PC-3 (cell line): Measurements from ENCODE around the gene FOXJ3. TPM values are rescaled to one million over a fixed set of nuclear protein-coding genes. Genes with fewer than 3 reads are reported as not detected.

Experiments used
- ATAC-seq: fragments of 200-7000 bp; cut with Tn5 transposase; 2 replicates; pipeline ENCODE4 v1.9.1; 2020; ENCODE audit warnings: mild to moderate bottlenecking, moderate library complexity
- BruUV-seq: library from RNA; stranded (reverse); fragments of 400-500 nt; replicated peaks from 2 replicates; lab custom pipeline; 2021; lab: Mats Ljungman, UMichigan
- CTCF ChIA-PET: fragments of 300-600 bp; sonication (Branson Sonifier 250); formaldehyde crosslinking; loops from one replicate; lab custom pipeline; 2022; ENCODE audit warnings: antibody characterized with exemption; lab: Charles Lee
- POLR2A ChIA-PET: fragments of 300-600 bp; sonication (Branson Sonifier 250); formaldehyde crosslinking; loops from one replicate; lab custom pipeline; 2022; ENCODE audit warnings: antibody characterized with exemption; ENCODE audit not compliant: unreplicated experiment; lab: Charles Lee
- DNase-seq: peaks from one replicate; pipeline ENCODE4 v3.0.0-alpha.2; 2015
- H2AFZ ChIP-seq: fragments of 300-600 bp; sonication (generic); 2 replicates; pipeline ENCODE4 v1.6.0; 2016; ENCODE audit warnings: antibody characterized with exemption, low read length
- H3F3A ChIP-seq: fragments of 300-600 bp; sonication (generic); one replicate; pipeline ENCODE4 v1.6.0; 2017; ENCODE audit warnings: antibody characterized with exemption, low read length, control low read depth, mild to moderate bottlenecking; ENCODE audit not compliant: unreplicated experiment
- H3K27ac ChIP-seq: fragments of 300-600 bp; sonication (generic); 2 replicates; pipeline ENCODE4 v1.5.1; 2016; ENCODE audit warnings: mild to moderate bottlenecking, low read length
- H3K27me3 ChIP-seq: fragments of 300-600 bp; sonication (generic); 2 replicates; pipeline ENCODE4 v1.6.1; 2016; ENCODE audit warnings: low read length, mixed read lengths
- H3K36me3 ChIP-seq: fragments of 300-600 bp; sonication (generic); 2 replicates; pipeline ENCODE4 v1.6.1; 2016; ENCODE audit warnings: low read depth, mixed run types, low read length, mixed read lengths
- H3K4me1 ChIP-seq: fragments of 300-600 bp; sonication (generic); 2 replicates; pipeline ENCODE4 v1.5.1; 2016; ENCODE audit warnings: low read length; ENCODE audit not compliant: insufficient read depth
- H3K4me2 ChIP-seq: fragments of 300-600 bp; sonication (generic); 2 replicates; pipeline ENCODE4 v1.6.0; 2016; ENCODE audit warnings: low read length
- H3K4me3 ChIP-seq: fragments of 300-600 bp; sonication (generic); 2 replicates; pipeline ENCODE4 v1.5.1; 2016; ENCODE audit warnings: mild to moderate bottlenecking, low read length, mixed read lengths
- H3K79me2 ChIP-seq: fragments of 300-600 bp; sonication (generic); 2 replicates; pipeline ENCODE4 v1.6.1; 2017; ENCODE audit warnings: low read length, mixed read lengths
- H3K9ac ChIP-seq: fragments of 300-600 bp; sonication (generic); 2 replicates; pipeline ENCODE4 v1.6.0; 2016; ENCODE audit warnings: mild to moderate bottlenecking, low read length
- H3K9me2 ChIP-seq: fragments of 300-600 bp; sonication (generic); replicated peaks from 2 replicates; pipeline ENCODE4 v1.6.1; 2016; ENCODE audit warnings: mixed run types, low read length, mixed read lengths
- H3K9me3 ChIP-seq: fragments of 300-600 bp; sonication (generic); 2 replicates; pipeline ENCODE4 v1.6.1; 2016; ENCODE audit warnings: low read length, mixed read lengths
- H4K20me1 ChIP-seq: fragments of 300-600 bp; sonication (generic); 2 replicates; pipeline ENCODE4 v1.6.1; 2016; ENCODE audit warnings: low read length, mixed read lengths
- EZH2 ChIP-seq: fragments of 300-600 bp; sonication (generic); IDR thresholded peaks from one replicate; pipeline ENCODE4 v1.6.1; 2017; ENCODE audit warnings: antibody characterized with exemption, mild to moderate bottlenecking, low read length; ENCODE audit not compliant: unreplicated experiment
- EZH2phosphoT487 ChIP-seq: fragments of 300-600 bp; sonication (generic); IDR thresholded peaks from 2 replicates; pipeline ENCODE4 v1.6.1; 2018; ENCODE audit warnings: mild to moderate bottlenecking, antibody characterized with exemption, low read length, borderline replicate concordance
- intact Hi-C: fragments of 100-400 bp; cut with micrococcal nuclease; formaldehyde crosslinking; loops from 2 replicates; pipeline ENCODE4 v1.9.0; 2023
- total RNA-seq: library from RNA; depleted of rRNA; stranded (reverse); fragments of >200 nt; gene quantifications from 2 replicates; pipeline ENCODE4 v1.2.3, GENCODE V29; 2014
- TF ChIP-seq, protein P1 (sequence below): fragments of 300-600 bp; sonication (generic); conservative IDR thresholded peaks from 2 replicates; pipeline ENCODE4 v1.5.1; 2017; ENCODE audit warnings: antibody characterized with exemption, low read depth, mild to moderate bottlenecking, low read length

The FOXJ3 gene
- total RNA-seq, 1 experiment from 2014 or later, result 23.4 TPM

DNA sequence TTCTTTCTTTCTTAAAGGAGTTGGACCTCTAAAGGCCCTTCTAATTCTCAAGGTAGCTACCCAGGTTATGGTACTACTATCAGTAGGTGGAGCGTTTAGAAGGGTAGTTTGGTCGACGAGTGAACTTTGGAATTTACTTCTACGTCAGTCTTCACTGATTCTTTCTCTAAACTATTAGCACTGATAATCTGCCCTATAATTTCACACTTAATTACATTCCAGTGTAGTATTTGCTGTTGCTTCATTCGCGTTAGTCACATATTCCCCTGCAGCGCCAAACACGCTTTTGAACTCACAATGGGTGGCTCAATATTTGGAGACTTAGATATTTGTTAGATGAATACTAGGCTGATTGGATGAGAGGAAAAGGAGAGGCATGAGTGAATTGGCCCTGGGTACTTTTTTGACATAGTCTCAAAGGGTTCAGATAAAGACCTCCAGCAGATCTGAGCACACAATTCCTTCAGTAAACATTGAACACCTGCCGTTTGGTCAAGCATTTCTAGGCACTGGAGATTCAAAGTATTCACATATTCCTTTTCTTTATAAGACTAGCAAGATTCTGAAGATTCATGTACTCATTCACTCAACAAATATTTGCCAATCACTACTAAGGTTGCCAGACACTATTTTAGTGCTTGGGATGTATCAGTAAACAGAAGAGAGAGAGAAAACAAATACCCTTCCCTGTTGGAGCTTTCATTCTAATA, 929 bp upstream of the FOXJ3 start:
- H3K4me3 ChIP-seq, result peak overlapping the region; percentile 74
- ATAC-seq, result peak; percentile 5
- H3K27ac ChIP-seq, result peak overlapping the region; percentile 77
- peak overlapping the region; percentile 93 for H3K9ac ChIP-seq
- peaks cover 32% of the 10 kb centered on the region for H3K4me1 ChIP-seq
- no peaks in the 10 kb centered on the region for H3K27me3 ChIP-seq
- no peaks in the 10 kb centered on the region for H3K9me2 ChIP-seq
- peak overlapping the region; percentile 88 for H2AFZ ChIP-seq
- POLR2A ChIA-PET, result no interaction called here
- H3K36me3 ChIP-seq, result no peaks in the 10 kb centered on the region
- peaks cover 32% of the 10 kb centered on the region for H4K20me1 ChIP-seq
- peaks cover 53% of the 10 kb centered on the region for H3K79me2 ChIP-seq
- H3F3A ChIP-seq, result peaks cover 5% of the 10 kb centered on the region
- peak; percentile 56 for DNase-seq
- TF ChIP-seq, protein P1, sequence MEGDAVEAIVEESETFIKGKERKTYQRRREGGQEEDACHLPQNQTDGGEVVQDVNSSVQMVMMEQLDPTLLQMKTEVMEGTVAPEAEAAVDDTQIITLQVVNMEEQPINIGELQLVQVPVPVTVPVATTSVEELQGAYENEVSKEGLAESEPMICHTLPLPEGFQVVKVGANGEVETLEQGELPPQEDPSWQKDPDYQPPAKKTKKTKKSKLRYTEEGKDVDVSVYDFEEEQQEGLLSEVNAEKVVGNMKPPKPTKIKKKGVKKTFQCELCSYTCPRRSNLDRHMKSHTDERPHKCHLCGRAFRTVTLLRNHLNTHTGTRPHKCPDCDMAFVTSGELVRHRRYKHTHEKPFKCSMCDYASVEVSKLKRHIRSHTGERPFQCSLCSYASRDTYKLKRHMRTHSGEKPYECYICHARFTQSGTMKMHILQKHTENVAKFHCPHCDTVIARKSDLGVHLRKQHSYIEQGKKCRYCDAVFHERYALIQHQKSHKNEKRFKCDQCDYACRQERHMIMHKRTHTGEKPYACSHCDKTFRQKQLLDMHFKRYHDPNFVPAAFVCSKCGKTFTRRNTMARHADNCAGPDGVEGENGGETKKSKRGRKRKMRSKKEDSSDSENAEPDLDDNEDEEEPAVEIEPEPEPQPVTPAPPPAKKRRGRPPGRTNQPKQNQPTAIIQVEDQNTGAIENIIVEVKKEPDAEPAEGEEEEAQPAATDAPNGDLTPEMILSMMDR, result no peak
- TF ChIP-seq EZH2 (no peak), EZH2phosphoT487 (no peak)
- CTCF ChIA-PET, result no interaction called here
- BruUV-seq, result no TSS peak
- no peaks in the 10 kb centered on the region for H3K9me3 ChIP-seq
- intact Hi-C loops, result loop anchor here (5.0 to 10.0 kb wide), 3 partner anchors 189 to 491 kb away; partner anchors contain the start of genes C1orf50 and P3H1
- H3K4me2 ChIP-seq, result peak overlapping the region; percentile 90

DNA sequence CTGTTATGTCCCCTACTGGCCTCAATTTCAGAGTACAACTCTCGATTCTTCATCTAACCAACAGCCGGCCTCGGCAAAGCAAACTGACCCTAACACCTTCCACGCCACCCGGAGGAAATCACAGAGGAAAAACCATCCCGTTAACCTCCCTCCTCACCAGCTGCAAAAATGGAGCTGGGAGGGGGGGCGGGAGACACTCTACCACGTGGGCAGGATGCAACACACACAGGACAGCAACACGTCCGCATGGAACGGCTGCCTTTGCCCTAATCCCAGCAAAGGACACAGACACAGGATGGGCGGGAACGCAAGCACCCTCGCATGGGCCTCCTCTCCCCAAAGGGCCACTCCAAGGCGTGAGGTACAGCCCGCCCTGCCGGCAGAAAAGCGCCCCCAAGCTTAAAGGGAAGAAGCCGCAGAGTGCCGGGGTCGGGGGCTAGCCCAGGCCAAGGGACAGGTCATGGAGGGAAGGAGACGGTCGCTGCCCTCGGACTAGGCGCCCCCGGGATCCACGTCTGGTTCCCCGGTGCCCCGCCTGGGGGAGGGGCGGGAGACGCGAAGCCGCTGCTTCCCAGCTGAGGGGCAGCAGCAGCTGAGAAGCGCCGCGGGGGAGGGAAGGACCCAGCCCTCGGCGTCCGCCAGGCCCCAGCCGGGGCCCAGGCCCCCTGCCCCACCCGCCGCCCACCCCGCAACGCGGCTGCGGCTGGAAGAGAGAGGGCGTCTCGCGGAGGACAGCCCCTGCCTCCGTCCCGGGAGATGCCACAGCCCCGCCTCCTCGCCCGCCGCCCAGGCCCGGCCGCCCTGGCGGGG, 590 bp downstream of the FOXJ3 start:
- H2AFZ ChIP-seq, result peak overlapping the region; percentile 68
- H4K20me1 ChIP-seq, result peaks cover 46% of the 10 kb centered on the region
- no TSS peak for BruUV-seq
- no peak for TF ChIP-seq EZH2
- H3K36me3 ChIP-seq, result no peaks in the 10 kb centered on the region
- H3K9ac ChIP-seq, result peak overlapping the region; percentile 93
- H3K9me2 ChIP-seq, result no peaks in the 10 kb centered on the region
- CTCF ChIA-PET, result interaction anchor here (0.5 to 0.6 kb wide), 3 partner anchors 11 to 120 kb away, joined by 3 read pairs; no protein-coding TSS in a partner anchor
- POLR2A ChIA-PET, result interaction anchor here (0.6 to 0.7 kb wide), 2 partner anchors 141 to 348 kb away, joined by 3 to 4 read pairs; partner anchors contain the start of gene YBX1
- H3K4me1 ChIP-seq, result peaks cover 17% of the 10 kb centered on the region
- peak; percentile 56 for ATAC-seq
- peak; percentile 55 for DNase-seq
- peak overlapping the region; percentile 74 for H3K4me3 ChIP-seq
- peak overlapping the region; percentile 78 for H3K27ac ChIP-seq
- no peaks in the 10 kb centered on the region for H3K9me3 ChIP-seq
- intact Hi-C loops, result loop anchor here (5.0 to 10.0 kb wide), 3 partner anchors 187 to 490 kb away; partner anchors contain the start of genes C1orf50 and P3H1
- no peaks in the 10 kb centered on the region for H3K27me3 ChIP-seq
- peak overlapping the region; percentile 90 for H3K4me2 ChIP-seq
- no peaks in the 10 kb centered on the region for H3F3A ChIP-seq
- peaks cover 68% of the 10 kb centered on the region for H3K79me2 ChIP-seq

DNA sequence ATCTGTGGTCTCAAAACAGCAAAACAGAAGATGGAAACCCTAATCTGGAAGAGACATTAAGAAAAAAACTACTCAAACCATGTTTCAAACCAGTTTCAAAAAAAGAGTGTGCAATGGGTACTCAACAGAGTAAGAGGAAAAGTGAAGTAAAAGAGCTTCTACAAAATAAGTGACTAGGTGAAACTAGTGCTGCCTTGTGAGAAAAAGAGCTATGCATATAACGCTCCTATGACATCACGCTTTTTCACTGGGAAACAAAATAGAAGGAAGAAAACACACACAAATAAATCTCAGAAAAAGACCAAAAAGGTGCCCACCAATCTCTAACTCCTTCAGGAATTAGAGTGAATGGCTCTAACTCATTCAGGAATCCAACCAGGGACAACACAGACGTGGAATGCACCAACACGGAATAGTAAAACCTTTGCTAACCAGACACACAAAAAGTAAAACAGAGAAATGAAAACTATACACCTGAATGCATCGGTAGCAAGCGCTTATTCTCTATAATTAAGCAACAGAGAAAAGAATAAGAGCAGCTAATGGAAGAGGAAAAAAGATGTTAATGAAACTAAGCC, 1.3 kb downstream of the FOXJ3 start:
- peak overlapping the region; percentile 93 for H3K9ac ChIP-seq
- H3K27me3 ChIP-seq, result no peaks in the 10 kb centered on the region
- peaks cover 11% of the 10 kb centered on the region for H3K4me1 ChIP-seq
- TF ChIP-seq, protein P1, result no peak
- TF ChIP-seq EZH2phosphoT487 (no peak), EZH2 (no peak)
- peaks cover 52% of the 10 kb centered on the region for H4K20me1 ChIP-seq
- CTCF ChIA-PET, result interaction anchor here (0.5 kb wide), 1 partner anchor 120 kb away, joined by 3 read pairs; no protein-coding TSS in a partner anchor
- H3K9me2 ChIP-seq, result no peaks in the 10 kb centered on the region
- BruUV-seq, result TSS peak; percentile 37
- peak overlapping the region; percentile 68; the same call in 1 of the 2 replicates for H2AFZ ChIP-seq
- H3K4me3 ChIP-seq, result peak overlapping the region; percentile 74
- H3K36me3 ChIP-seq, result no peaks in the 10 kb centered on the region
- H3K4me2 ChIP-seq, result peak overlapping the region; percentile 90
- DNase-seq, result peak; percentile 4
- peaks cover 75% of the 10 kb centered on the region for H3K79me2 ChIP-seq
- no peaks in the 10 kb centered on the region for H3K9me3 ChIP-seq
- no peaks in the 10 kb centered on the region for H3F3A ChIP-seq
- POLR2A ChIA-PET, result interaction anchor here (0.7 kb wide), 1 partner anchor 141 kb away, joined by 4 read pairs; no protein-coding TSS in a partner anchor
- peak overlapping the region; percentile 78 for H3K27ac ChIP-seq
- ATAC-seq, result no peak
- intact Hi-C loops, result loop anchor here (10.0 kb wide), 2 partner anchors 431 to 489 kb away; partner anchors contain the start of genes C1orf50 and P3H1
